AG04450 (cell line): ENCODE results near the gene ANXA9. TPM values are rescaled to one million over a fixed set of nuclear protein-coding genes. Genes with fewer than 3 reads are reported as not detected.

ENCODE experiments used
- CTCF ChIA-PET: fragments of 300-600, 350-600 bp; formaldehyde crosslinking; extraction: SDS; loops from one replicate; lab custom pipeline; 2022; ENCODE audit warnings: antibody characterized with exemption, inconsistent platforms; lab: Charles Lee
- POLR2A ChIA-PET: fragments of 350-600 bp; formaldehyde crosslinking; extraction: SDS; loops from one replicate; lab custom pipeline; 2021; ENCODE audit warnings: antibody characterized with exemption, inconsistent platforms; lab: Yijun Ruan, JAX
- DNase-seq: peaks from one replicate; pipeline ENCODE4 v3.0.0-alpha.2; 2011; ENCODE audit warnings: low read depth, low spot score
- H3K27ac ChIP-seq: one replicate; pipeline ENCODE4 v1.5.1; 2012; ENCODE audit warnings: low read depth, low read length, control low read depth
- H3K27me3 ChIP-seq: one replicate; pipeline ENCODE4 v1.6.0; 2012; ENCODE audit warnings: low read length; ENCODE audit not compliant: control insufficient read depth, insufficient read depth
- H3K4me3 ChIP-seq: 2 replicates; pipeline ENCODE4 v1.5.1; 2011; ENCODE audit warnings: mild to moderate bottlenecking, low read depth, low read length, control low read depth
- H3K9me3 ChIP-seq: 2 replicates; pipeline ENCODE4 v1.5.1; 2012; ENCODE audit warnings: low read length; ENCODE audit not compliant: control insufficient read depth, insufficient read depth
- polyA plus RNA-seq: library from polyadenylated mRNA; depleted of rRNA; stranded (reverse); fragments of >200 nt; gene quantifications from 2 replicates; pipeline ENCODE4 v1.2.3, GENCODE V29; 2011
- TF ChIP-seq, protein P1 (sequence below): IDR thresholded peaks from 2 replicates; pipeline ENCODE4 v1.5.1; 2011; ENCODE audit warnings: low read depth, low read length, control low read depth, inconsistent platforms

ANXA9 gene
- polyA plus RNA-seq, 1 experiment: 0.10 TPM

DNA sequence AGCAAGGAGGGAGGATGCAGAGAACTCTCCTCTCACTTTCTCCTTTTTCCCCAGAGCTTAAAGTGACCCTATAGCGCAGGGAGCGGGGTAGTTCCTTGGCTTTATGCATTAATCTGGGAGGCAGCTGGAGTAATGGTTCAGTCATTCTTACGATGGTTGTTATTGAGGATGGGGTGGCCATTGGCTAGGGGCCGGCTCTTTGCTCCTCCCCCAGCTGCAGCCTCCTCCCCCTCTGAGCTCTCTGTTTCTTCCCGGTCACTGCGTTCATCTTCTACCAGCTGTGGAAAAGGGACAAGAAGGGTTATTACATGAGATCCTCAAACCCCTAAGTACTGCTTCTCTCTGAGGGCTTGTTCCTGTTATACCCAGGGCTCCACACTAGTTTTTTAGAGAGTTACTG is 16.1 kb upstream of the ANXA9 start:
- Histone ChIP-seq H3K27me3 (no peaks in the 10 kb centered on the region), H3K27ac (no peak overlapping the region), H3K9me3 (no peaks in the 10 kb centered on the region), H3K4me3 (no peak overlapping the region)
- TF ChIP-seq, protein P1, sequence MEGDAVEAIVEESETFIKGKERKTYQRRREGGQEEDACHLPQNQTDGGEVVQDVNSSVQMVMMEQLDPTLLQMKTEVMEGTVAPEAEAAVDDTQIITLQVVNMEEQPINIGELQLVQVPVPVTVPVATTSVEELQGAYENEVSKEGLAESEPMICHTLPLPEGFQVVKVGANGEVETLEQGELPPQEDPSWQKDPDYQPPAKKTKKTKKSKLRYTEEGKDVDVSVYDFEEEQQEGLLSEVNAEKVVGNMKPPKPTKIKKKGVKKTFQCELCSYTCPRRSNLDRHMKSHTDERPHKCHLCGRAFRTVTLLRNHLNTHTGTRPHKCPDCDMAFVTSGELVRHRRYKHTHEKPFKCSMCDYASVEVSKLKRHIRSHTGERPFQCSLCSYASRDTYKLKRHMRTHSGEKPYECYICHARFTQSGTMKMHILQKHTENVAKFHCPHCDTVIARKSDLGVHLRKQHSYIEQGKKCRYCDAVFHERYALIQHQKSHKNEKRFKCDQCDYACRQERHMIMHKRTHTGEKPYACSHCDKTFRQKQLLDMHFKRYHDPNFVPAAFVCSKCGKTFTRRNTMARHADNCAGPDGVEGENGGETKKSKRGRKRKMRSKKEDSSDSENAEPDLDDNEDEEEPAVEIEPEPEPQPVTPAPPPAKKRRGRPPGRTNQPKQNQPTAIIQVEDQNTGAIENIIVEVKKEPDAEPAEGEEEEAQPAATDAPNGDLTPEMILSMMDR: no peak
- DNase-seq: no peak
- CTCF ChIA-PET: interaction anchor here (0.5 to 1.1 kb wide), 3 partner anchors 8 to 229 kb away, joined by 3 to 4 read pairs (median 4); no protein-coding TSS in a partner anchor
- POLR2A ChIA-PET: no interaction called here

DNA sequence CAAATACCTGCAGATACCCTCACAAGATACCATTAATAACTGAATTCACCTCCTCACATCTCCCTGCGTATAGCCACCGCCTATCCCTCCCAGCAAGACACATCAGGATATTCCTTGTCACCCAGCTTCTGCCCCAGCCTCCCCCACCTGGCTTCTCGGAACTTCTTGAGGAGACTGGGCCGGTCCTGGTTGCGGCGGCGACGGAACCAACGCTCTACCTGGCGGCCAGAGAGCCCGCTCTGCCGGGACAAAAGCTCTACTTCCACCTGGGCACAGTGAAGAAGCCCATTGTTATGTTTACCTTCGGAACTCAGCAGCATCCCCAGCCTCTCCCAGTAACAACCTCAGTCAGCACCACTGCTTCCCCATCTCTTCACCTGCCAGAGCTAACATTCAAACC is 14.2 kb upstream of the ANXA9 start:
- POLR2A ChIA-PET: no interaction called here
- TF ChIP-seq, protein P1: no peak
- CTCF ChIA-PET: no interaction called here

DNA sequence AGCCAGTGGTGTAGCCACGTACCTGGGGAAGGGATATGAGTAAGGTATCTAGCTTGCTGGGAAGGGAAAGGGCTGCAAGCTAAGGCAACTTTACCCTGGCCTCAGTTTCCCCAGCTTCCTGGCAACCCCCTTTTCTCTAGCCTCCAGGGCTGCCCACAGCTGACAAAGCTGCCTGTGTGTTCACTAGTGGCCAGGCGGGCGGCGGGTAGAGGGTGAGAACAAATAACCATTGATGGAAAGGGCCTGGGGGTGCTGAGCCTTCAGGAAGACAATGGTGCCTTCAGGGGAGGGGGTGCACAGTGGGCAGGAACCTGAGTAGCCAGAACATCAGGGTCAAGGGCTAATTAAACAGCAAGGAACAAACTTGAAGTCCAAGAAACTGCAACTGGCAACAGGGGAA is 13.6 kb upstream of the ANXA9 start:
- Histone ChIP-seq H3K9me3 (no peaks in the 10 kb centered on the region), H3K27ac (no peak overlapping the region), H3K4me3 (no peak overlapping the region), H3K27me3 (no peaks in the 10 kb centered on the region)
- CTCF ChIA-PET: no interaction called here
- no peak for DNase-seq
- POLR2A ChIA-PET: no interaction called here
- TF ChIP-seq, protein P1: no peak

More for the DNA sequence above, 14.2 kb upstream of the ANXA9 start:
- Histone ChIP-seq H3K27ac (no peak overlapping the region), H3K9me3 (no peaks in the 10 kb centered on the region), H3K27me3 (no peaks in the 10 kb centered on the region), H3K4me3 (no peak overlapping the region)
- no peak for DNase-seq

GRCh38 chr1:150969626-150970025 is 12.5 kb upstream of the ANXA9 start:
- Histone ChIP-seq H3K9me3 (peaks cover 3% of the 10 kb centered on the region; the same call in 1 of the 2 replicates), H3K27me3 (no peaks in the 10 kb centered on the region), H3K27ac (no peak overlapping the region), H3K4me3 (no peak overlapping the region)
- ChIA-PET POLR2A (interaction anchor here (0.6 kb wide), 1 partner anchor 71 kb away, joined by 4 read pairs; no protein-coding TSS in a partner anchor), CTCF (interaction anchor here (0.8 to 1.8 kb wide), 5 partner anchors 10 to 409 kb away, joined by 3 to 15 read pairs (median 4); partner anchors contain the start of genes ANXA9 and MINDY1)
- no peak for DNase-seq
- TF ChIP-seq, protein P1: no peak

- Histone ChIP-seq H3K27me3 (no peaks in the 10 kb centered on the region), H3K4me3 (peak overlapping the region; percentile 81), H3K9me3 (peaks cover 3% of the 10 kb centered on the region; the same call in 1 of the 2 replicates), H3K27ac (peak overlapping the region; percentile 47)
- ChIA-PET CTCF (interaction anchor here (1.2 to 1.8 kb wide), 2 partner anchors 9 to 25 kb away, joined by 5 to 15 read pairs; no protein-coding TSS in a partner anchor), POLR2A (interaction anchor here (0.8 to 1.1 kb wide), 3 partner anchors 13 to 143 kb away, joined by 3 to 5 read pairs (median 4); partner anchors contain the start of gene MINDY1)
- TF ChIP-seq, protein P1: no peak
- DNase-seq: peak; percentile 26
Observed at GRCh38 chr1:150970808-150971582, 11.1 kb upstream of the ANXA9 start.
